Stomach smooth muscle (tissue), 2 donors: ENCODE data around the gene ITGAD.

Experiments
- H3K27ac ChIP-seq: one replicate; pipeline ENCODE4 v1.7.0; 2013; ENCODE audit warnings: mild to moderate bottlenecking, low read length, inconsistent platforms
- H3K27me3 ChIP-seq, 2 donors: one replicate each; pipeline ENCODE4 v1.7.0; 2013; ENCODE audit warnings: low read length in 2 of 2; ENCODE audit not compliant: insufficient read depth in 2 of 2, control insufficient read depth in 1 of 2
- H3K36me3 ChIP-seq, 2 donors: one replicate each; pipeline ENCODE4 v1.7.0; 2013; ENCODE audit warnings: low read length in 2 of 2; ENCODE audit not compliant: control insufficient read depth in 2 of 2, insufficient read depth in 2 of 2
- H3K4me1 ChIP-seq: one replicate; pipeline ENCODE4 v1.7.0; 2013; ENCODE audit warnings: low read length; ENCODE audit not compliant: control insufficient read depth, insufficient read depth
- H3K4me3 ChIP-seq, 2 donors: one replicate each; pipeline ENCODE4 v1.7.0; 2013; ENCODE audit warnings: low read length in 2 of 2
- H3K9ac ChIP-seq, 2 donors: one replicate each; pipeline ENCODE4 v1.7.0; 2013; ENCODE audit warnings: low read length in 2 of 2, mild to moderate bottlenecking in 1 of 2
- H3K9me3 ChIP-seq, 2 donors: one replicate each; pipeline ENCODE4 v1.7.0; 2013; ENCODE audit warnings: low read length in 2 of 2; ENCODE audit not compliant: control insufficient read depth in 2 of 2
- donor health status: healthy.
- donor health status: Pancreatic carcinoma.

ITGAD gene

DNA sequence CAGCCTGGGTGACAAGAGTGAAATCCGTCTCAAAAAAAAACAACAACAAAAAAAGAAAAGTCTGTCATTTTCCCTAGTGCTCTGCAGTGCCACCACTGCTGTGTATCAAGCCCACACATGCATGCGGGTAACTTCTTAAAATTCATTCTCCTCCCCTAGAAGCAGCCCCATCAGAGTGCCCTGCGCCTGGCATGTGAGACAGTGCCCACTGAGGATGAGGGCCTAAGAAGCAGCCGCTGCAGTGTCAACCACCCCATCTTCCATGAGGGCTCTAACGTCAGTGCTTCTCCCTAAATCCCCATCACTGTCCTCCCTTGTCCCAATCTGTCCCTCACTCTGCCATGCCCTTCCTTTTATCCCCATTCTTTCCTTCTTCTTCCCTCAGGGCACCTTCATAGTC lies 24.8 kb downstream of the ITGAD start:
- Histone ChIP-seq H3K4me1 (no peaks in the 10 kb centered on the region), H3K36me3 (no peaks in the 10 kb centered on the region), H3K27me3 (peaks cover 6 to 19% of the 10 kb centered on the region in 2 donors), H3K9me3 (peaks cover 0 to 4% of the 10 kb centered on the region in 2 donors), H3K4me3 (no peak overlapping the region), H3K9ac (no peak overlapping the region), H3K27ac (no peak overlapping the region)

DNA sequence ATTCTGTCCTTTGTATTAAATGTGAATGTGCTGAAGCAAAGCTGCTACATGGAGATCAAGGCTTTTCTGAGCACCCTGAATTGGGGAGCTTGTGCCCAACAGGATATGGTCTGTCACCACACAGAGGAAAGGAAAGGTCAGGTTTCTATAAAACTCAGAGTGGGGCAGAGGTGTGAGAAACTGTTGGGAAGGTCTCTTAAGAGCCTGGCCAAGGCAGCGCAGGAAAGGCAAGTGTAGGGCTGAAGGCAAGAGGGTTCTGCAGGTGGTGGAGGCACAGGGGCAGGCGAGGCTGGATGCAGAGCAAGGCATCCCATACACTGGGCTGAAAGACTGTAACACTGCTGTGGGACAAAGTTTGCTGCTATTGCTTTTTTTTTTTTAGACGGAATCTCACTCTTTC lies 26.9 kb downstream of the ITGAD start:
- Histone ChIP-seq H3K9me3 (peaks cover 0 to 4% of the 10 kb centered on the region in 2 donors), H3K4me1 (no peaks in the 10 kb centered on the region), H3K27ac (no peak overlapping the region), H3K9ac (no peak overlapping the region), H3K36me3 (no peaks in the 10 kb centered on the region), H3K4me3 (no peak overlapping the region), H3K27me3 (peaks cover 6 to 21% of the 10 kb centered on the region in 2 donors)

DNA sequence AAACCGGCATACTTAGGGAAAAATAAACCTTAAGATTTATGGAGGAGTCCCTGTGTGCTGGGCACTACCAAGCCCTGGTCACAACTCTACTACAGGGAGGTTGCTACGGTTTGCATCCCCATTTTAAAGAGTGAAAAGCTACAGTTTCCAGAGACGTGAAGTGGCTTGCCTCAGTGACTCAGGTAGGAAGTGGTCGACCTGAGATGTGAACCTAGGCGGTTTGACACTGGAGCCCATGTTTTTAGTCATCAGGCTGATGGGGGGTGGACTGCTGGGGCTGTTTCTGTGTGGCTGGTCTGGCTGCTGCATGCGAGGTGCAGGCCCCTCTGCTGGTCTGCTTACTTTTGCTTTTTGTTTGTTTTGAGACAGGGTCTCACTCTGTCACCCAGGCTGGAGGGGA lies 28.5 kb downstream of the ITGAD start:
- Histone ChIP-seq H3K27ac (no peak overlapping the region), H3K9me3 (peaks cover 0 to 4% of the 10 kb centered on the region in 2 donors), H3K9ac (no peak overlapping the region), H3K36me3 (no peaks in the 10 kb centered on the region), H3K4me1 (no peaks in the 10 kb centered on the region), H3K4me3 (no peak overlapping the region), H3K27me3 (peaks cover 6 to 19% of the 10 kb centered on the region in 2 donors)

DNA sequence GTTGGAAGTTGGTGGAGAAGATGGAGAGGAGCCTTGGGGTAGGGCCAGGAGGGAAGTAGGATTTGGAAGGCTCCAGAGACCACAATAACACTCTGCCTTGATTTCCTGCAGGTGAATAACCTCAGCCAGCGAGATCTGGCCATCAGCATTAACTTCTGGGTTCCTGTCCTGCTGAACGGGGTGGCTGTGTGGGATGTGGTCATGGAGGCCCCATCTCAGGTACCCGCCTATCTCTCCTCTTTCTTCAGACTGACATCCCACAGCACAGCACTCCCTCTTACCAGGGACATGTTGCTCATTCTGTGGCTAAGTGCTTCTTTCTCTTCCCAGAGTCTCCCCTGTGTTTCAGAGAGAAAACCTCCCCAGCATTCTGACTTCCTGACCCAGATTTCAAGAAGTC lies 30.1 kb downstream of the ITGAD start:
- no peaks in the 10 kb centered on the region for H3K9me3 ChIP-seq
- H3K9ac ChIP-seq = no peak overlapping the region
- no peak overlapping the region for H3K27ac ChIP-seq
- H3K4me1 ChIP-seq = peaks cover 11% of the 10 kb centered on the region
- H3K36me3 ChIP-seq = no peaks in the 10 kb centered on the region
- H3K27me3 ChIP-seq = peaks cover 3 to 14% of the 10 kb centered on the region in 2 donors
- no peak overlapping the region for H3K4me3 ChIP-seq

DNA sequence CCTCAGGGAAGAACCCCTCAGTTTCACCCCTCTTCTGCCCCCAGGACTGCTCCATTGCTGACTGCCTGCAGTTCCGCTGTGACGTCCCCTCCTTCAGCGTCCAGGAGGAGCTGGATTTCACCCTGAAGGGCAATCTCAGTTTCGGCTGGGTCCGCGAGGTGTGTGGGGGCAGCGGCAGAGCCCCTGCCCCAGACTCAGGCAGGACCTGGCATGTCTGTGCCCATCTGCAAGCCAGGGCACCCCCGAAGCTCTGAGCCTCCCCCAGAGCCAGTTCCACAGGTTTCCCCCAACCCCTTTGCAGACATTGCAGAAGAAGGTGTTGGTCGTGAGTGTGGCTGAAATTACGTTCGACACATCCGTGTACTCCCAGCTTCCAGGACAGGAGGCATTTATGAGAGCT lies 30.7 kb downstream of the ITGAD start:
- Histone ChIP-seq H3K4me3 (no peak overlapping the region), H3K36me3 (no peaks in the 10 kb centered on the region), H3K27me3 (peaks cover 0 to 11% of the 10 kb centered on the region in 2 donors), H3K27ac (no peak overlapping the region), H3K4me1 (peaks cover 11% of the 10 kb centered on the region), H3K9ac (no peak overlapping the region), H3K9me3 (no peaks in the 10 kb centered on the region)

DNA sequence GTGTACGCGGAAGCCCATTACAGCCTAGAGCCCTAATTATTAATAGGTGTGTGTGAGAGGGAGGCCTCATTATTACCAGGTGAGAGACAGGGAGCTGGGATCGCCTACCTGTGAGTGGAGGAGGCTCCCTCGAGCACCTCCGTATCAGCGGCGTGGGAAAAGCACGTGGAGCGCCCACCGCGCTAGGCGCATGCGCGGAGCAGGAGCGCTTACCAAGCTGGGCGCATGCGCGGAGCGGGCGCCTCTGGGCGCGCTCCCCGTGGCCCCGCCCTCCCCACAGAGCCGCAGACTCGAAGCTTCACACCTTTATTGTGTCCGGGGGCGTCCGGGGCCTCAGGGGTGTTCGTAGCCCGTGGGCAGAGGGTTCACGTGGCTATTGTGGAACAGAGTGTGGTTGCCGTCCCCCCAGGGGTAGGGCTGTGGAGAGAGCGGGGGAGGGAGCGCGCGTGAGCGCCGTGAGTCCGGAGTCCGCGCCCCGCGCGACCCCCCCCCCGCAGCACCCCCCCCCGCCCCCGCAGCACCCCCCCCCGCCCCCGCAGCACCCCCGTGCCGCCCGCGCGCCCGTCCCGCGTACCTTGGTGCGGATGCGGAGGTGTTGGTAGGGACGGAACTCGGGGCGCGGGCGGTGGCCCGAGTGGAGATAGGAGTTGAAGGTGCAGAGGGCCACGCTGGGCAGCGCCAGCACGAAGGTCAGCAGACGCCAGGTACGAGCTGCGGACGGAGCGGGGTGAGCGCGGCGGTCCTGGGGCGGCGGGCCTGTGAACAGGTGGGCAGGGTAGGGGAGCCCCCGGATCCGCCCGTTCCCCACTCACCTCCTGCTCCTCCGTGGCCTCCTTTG lies 34.5 kb downstream of the ITGAD start:
- Histone ChIP-seq H3K36me3 (no peaks in the 10 kb centered on the region), H3K4me3 (peak overlapping the region; percentile 62 to 66), H3K27me3 (peaks cover 0 to 4% of the 10 kb centered on the region in 2 donors), H3K9ac (peak overlapping the region in 1 of 2 donors; percentile 47), H3K9me3 (no peaks in the 10 kb centered on the region), H3K4me1 (peaks cover 11% of the 10 kb centered on the region), H3K27ac (no peak overlapping the region)

DNA sequence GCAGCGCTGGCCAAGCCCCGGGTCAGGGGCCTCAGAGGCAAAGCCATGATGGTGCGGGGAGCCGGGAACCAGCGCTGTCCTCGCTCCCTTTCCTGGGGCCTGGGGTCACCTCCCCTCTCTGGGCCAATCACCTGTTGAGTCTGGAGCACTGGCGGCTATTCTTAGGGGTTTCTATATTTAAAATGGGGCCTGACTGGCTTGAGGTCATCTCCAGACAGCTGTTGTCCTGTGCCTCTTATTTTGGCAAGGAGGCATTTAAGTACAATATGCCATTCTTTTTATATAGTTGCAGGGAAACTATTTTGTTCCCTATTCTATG lies 35.1 kb downstream of the ITGAD start, which contains the start of gene COX6A2:
TSS of gene COX6A2 (minus strand) at position 82 of the 319 bp plus-strand sequence. CDS start at position 47, 35 bp downstream.
- H3K9ac ChIP-seq = peak within 1 kb of the TSS in 1 of 2 donors; percentile 47
- no peaks in the 10 kb centered on the region for H3K36me3 ChIP-seq
- peak within 1 kb of the TSS; percentile 62 to 66 for H3K4me3 ChIP-seq
- peaks cover 11% of the 10 kb centered on the region for H3K4me1 ChIP-seq
- H3K27me3 ChIP-seq = peaks cover 0 to under 1% of the 10 kb centered on the region in 2 donors
- no peak within 1 kb of the TSS for H3K27ac ChIP-seq
- no peaks in the 10 kb centered on the region for H3K9me3 ChIP-seq

DNA sequence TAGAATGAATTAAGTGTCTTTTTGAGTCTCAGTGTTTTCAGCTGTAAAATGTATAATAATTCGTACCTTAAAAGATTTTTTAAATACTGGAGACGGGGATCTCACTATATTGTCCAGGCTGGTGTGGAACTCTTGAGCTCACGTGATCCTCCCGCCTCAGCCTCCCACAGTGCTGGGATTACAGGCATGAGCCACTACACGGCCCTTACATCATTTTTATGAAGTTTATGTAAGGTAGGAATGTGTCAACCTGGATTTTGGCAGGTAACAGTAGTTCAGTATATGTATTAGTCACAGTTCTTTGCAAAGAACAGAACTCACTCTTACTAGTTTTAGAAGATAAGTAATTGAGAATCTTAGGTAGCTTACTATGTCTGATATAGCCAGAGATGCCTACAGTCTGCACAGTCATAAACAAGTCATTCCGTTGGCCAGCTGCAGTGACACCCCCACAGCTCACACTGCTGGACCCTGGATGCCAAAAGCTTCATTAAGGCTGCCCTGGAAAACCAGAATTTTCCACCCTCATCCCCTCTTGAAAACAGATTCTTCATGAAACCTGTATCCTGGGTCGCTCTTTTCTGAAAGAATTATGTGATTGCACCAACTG lies 35.6 kb downstream of the ITGAD start:
- Histone ChIP-seq H3K9me3 (no peaks in the 10 kb centered on the region), H3K4me1 (peaks cover 11% of the 10 kb centered on the region), H3K27ac (no peak overlapping the region), H3K27me3 (no peaks in the 10 kb centered on the region), H3K4me3 (no peak overlapping the region), H3K36me3 (no peaks in the 10 kb centered on the region), H3K9ac (peak overlapping the region in 1 of 2 donors; percentile 13)

DNA sequence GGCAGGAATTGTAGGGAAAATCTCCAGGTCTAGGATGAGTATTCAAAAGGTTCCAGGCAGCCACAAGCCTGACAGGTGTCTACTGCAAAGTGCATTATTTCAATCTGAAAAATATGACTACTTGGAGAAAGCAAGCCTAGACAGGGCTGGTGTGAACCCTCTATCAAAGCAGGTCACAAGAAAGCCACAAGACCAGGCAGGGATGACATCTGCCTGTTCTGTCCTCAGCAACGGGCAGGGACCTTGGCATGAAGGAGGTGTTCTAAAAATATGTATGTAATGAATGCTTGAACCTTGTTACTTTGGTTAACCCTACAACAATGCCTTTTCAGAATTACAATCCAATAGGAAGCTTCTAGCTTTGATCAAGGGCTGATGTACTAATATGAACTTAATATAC lies 36.2 kb downstream of the ITGAD start:
- H3K27ac ChIP-seq = no peak overlapping the region

DNA sequence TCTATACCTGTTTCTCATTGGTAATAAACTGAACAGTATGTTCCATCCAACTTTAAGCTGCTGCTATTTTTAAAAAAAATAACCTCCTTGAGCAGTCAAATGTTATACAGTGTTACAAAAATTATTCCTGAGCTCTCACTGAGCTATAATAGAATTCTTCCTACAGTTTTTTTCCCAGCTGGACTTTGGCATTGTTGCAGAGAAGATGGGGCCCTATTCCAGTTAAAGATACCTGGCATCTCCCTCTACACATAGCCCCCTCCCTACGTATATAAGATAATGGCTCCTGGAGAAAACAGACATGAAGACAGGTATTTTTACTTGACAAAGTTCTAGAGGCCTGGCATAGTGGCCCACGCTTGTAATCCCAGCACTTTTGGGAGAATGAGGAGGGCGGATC lies 36.7 kb downstream of the ITGAD start:
- Histone ChIP-seq H3K27me3 (no peaks in the 10 kb centered on the region), H3K4me3 (no peak overlapping the region), H3K27ac (no peak overlapping the region), H3K36me3 (no peaks in the 10 kb centered on the region), H3K9ac (no peak overlapping the region), H3K9me3 (no peaks in the 10 kb centered on the region), H3K4me1 (peaks cover 11% of the 10 kb centered on the region)

More for the DNA sequence above, 36.2 kb downstream of the ITGAD start:
- Histone ChIP-seq H3K27me3 (no peaks in the 10 kb centered on the region), H3K9ac (peak overlapping the region in 1 of 2 donors; percentile 13), H3K36me3 (no peaks in the 10 kb centered on the region), H3K4me3 (no peak overlapping the region), H3K9me3 (no peaks in the 10 kb centered on the region), H3K4me1 (peaks cover 11% of the 10 kb centered on the region)
